ENCODE results near the gene CHST2. TPM values are rescaled to one million over a fixed set of nuclear protein-coding genes. Genes with fewer than 3 reads are reported as not detected.

The CHST2 gene
- total RNA-seq, 1 experiment from 2014 or later: 1.7 TPM

- BruUV-seq (replicated peaks): no TSS peak
- ChIA-PET POLR2A (no interaction called here), CTCF (no interaction called here), RAD21 (ENCODE audit: low non-redundant PET in 1 of 2, low total read pairs in 2 of 2, uncharacterized antibody in 2 of 2, unreplicated experiment in 2 of 2) (no interaction called here)
- Histone ChIP-seq H3K27ac (ENCODE audit: low read depth, low read length) (no peak overlapping the region), H3K9me2 (ENCODE audit: insufficient read depth) (no peaks in the 10 kb centered on the region), H3K4me3 (replicated peaks in 1 of 2; ENCODE audit: low read depth in 1 of 2, low read length in 2 of 2) (no peak overlapping the region), H3K79me2 (ENCODE audit: insufficient read depth, low read length) (no peaks in the 10 kb centered on the region), H3K4me2 (ENCODE audit: low read length) (no peak overlapping the region), H3K4me1 (ENCODE audit: control insufficient read depth in 1 of 2, insufficient read depth in 2 of 2, low read length in 2 of 2) (no peaks in the 10 kb centered on the region), H3K36me3 (ENCODE audit: control insufficient read depth in 1 of 2, insufficient read depth in 2 of 2, low read length in 2 of 2) (no peaks in the 10 kb centered on the region), H3K27me3 (ENCODE audit: insufficient read depth, low read length) (no peaks in the 10 kb centered on the region), H3K9ac (ENCODE audit: low read length) (no peak overlapping the region), H3K9me3 (ENCODE audit: control insufficient read depth in 1 of 2, insufficient read depth in 1 of 2, low read depth in 1 of 2, low read length in 2 of 2) (no peaks in the 10 kb centered on the region), H2AFZ (ENCODE audit: low read depth, low read length, poor library complexity, severe bottlenecking) (no peak overlapping the region), H4K20me1 (ENCODE audit: insufficient read depth) (no peaks in the 10 kb centered on the region)
- TF ChIP-seq YY1 (IDR thresholded peaks at IDR 0.05; ENCODE audit: extremely low read depth, insufficient replicate concordance, low read depth, low read length) (no peak), CEBPB (IDR thresholded peaks at IDR 0.05; ENCODE audit: low read depth) (no peak), SIN3A (IDR thresholded peaks at IDR 0.05; ENCODE audit: low read depth) (no peak), FOSL1 (IDR thresholded peaks at IDR 0.05; ENCODE audit: low read depth) (no peak)
- TF ChIP-seq, protein P1, sequence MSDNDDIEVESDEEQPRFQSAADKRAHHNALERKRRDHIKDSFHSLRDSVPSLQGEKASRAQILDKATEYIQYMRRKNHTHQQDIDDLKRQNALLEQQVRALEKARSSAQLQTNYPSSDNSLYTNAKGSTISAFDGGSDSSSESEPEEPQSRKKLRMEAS (IDR thresholded peaks at IDR 0.05): no peak
- no peak for ATAC-seq
- no peak for DNase-seq (ENCODE audit: low read depth, low spot score)
- intact Hi-C loops (cut with micrococcal nuclease): no loop called here
Observed at GRCh38 chr3:143172795-143173145, 53.2 kb downstream of the CHST2 start.

DNA sequence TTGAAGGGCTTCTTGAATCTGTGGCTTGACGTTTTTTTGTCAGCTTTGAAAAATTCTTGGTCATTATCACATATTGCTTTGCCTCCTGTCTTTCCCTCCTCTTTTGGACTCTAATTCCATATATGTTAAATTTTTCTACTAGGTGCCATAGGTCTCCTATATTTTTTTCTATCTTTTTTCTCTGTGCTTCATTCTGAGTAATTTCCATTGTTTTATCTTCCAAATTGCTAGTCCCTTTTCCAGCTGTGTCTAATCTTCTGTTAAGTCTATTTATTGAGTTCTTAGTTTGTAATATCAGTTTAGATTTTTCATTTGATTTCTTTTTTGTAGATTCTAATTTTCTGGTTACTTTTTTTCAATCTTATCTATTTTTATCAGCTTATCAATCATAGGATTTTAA is 53.7 kb downstream of the CHST2 start:
- BruUV-seq (replicated peaks): no TSS peak
- TF ChIP-seq TCF7L2 (IDR thresholded peaks at IDR 0.05; ENCODE audit: borderline replicate concordance, extremely low read depth, insufficient read depth, insufficient read length) (no peak), RAD21 (IDR thresholded peaks at IDR 0.05; ENCODE audit: low read depth) (no peak), EZH2 (IDR thresholded peaks at IDR 0.05) (no peak), ELF1 (IDR thresholded peaks at IDR 0.05; ENCODE audit: borderline replicate concordance, low read depth) (no peak)
- Histone ChIP-seq H3K9me2 (ENCODE audit: insufficient read depth) (no peaks in the 10 kb centered on the region), H3K4me1 (ENCODE audit: control insufficient read depth in 1 of 2, insufficient read depth in 2 of 2, low read length in 2 of 2) (no peaks in the 10 kb centered on the region), H3K27ac (ENCODE audit: low read depth, low read length) (no peak overlapping the region), H2AFZ (ENCODE audit: low read depth, low read length, poor library complexity, severe bottlenecking) (no peak overlapping the region), H3K79me2 (ENCODE audit: insufficient read depth, low read length) (no peaks in the 10 kb centered on the region), H3K4me3 (replicated peaks in 1 of 2; ENCODE audit: low read depth in 1 of 2, low read length in 2 of 2) (no peak overlapping the region), H4K20me1 (ENCODE audit: insufficient read depth) (no peaks in the 10 kb centered on the region), H3K9ac (ENCODE audit: low read length) (no peak overlapping the region), H3K27me3 (ENCODE audit: insufficient read depth, low read length) (no peaks in the 10 kb centered on the region), H3K36me3 (ENCODE audit: control insufficient read depth in 1 of 2, insufficient read depth in 2 of 2, low read length in 2 of 2) (no peaks in the 10 kb centered on the region), H3K4me2 (ENCODE audit: low read length) (no peak overlapping the region), H3K9me3 (ENCODE audit: control insufficient read depth in 1 of 2, insufficient read depth in 1 of 2, low read depth in 1 of 2, low read length in 2 of 2) (no peaks in the 10 kb centered on the region)
- DNase-seq (ENCODE audit: low read depth, low spot score): no peak
- ChIA-PET RAD21 (ENCODE audit: low non-redundant PET in 1 of 2, low total read pairs in 2 of 2, uncharacterized antibody in 2 of 2, unreplicated experiment in 2 of 2) (no interaction called here), POLR2A (no interaction called here), CTCF (no interaction called here)
- ATAC-seq: no peak
- intact Hi-C loops (cut with micrococcal nuclease): no loop called here

Other genes with a start within 250 kb of the CHST2 start
- gene PCOLCE2, start 230.7 kb upstream of the CHST2 start, total RNA-seq (2021; ENCODE audit: unreplicated experiment): 4.4 TPM
- gene PAQR9, start 156.1 kb upstream of the CHST2 start, total RNA-seq (2021; ENCODE audit: unreplicated experiment): 0.17 TPM
- 132 TPM for gene U2SURP, start 118.2 kb upstream of the CHST2 start, total RNA-seq (2021; ENCODE audit: unreplicated experiment)